Pericardium fibroblast (primary cell): ENCODE measurements around the gene MTO1. TPM values are rescaled to one million over a fixed set of nuclear protein-coding genes. Genes with fewer than 3 reads are reported as not detected.

Experiments
- total RNA-seq: library from RNA; depleted of rRNA; stranded (reverse); fragments of >200 nt; gene quantifications from 2 replicates; pipeline ENCODE4 v1.2.3, GENCODE V29; 2015

Gene MTO1
- 18.3 and 23.7 TPM in 2 replicates for total RNA-seq

DNA sequence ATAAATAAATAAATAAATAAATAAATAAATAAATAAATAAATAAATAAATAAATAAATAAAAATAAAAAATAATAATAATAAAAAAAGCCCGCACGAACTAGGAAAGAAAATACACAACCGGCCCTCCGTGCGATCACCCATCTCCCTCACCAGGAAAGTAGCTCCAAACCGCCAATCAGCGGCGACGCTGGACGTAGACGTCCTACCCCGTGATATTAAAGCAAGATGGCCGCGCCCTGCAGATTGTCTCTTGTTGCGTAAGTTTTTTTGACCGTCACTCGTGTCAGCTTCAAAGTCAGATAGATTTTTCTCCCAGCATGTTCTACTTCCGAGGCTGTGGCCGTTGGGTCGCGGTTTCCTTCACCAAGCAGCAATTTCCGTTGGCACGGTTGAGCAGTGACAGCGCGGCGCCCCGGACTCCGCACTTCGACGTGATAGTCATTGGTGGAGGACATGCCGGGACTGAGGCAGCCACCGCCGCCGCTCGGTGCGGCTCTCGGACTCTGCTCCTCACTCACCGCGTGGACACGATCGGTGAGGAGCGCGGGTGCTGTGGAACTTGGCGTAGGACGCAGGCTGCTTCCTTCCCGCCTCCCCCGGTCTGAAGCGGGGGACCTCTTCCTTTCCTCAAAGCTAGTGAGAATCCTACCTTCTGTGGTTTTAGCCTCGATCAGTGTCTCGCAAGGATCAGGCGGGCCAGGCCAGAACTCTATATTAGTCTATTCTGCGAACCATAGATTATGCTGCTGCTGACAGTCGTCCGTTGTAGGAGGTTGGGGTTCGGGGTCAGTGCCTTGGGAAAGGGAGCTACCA lies at the start of gene MTO1:
Gene MTO1, plus strand, starts transcription at position 201 of the 814 bp plus-strand sequence. Its CDS starts 118 bp downstream, at position 319.

GRCh38 chr6:73452107-73452461 lies 9.5 kb upstream of the MTO1 start, which contains the start of gene CGAS:
CGAS (minus strand) TSS chr6:73452297; CDS start chr6:73452181, 116 bp downstream.

GRCh38 chr6:73520688-73521350 lies 59.3 kb downstream of the MTO1 start, which contains the start of gene EEF1A1:
EEF1A1 (minus strand) TSS chr6:73521032; CDS start chr6:73520026, 1,006 bp downstream.

Other genes with a start within 250 kb of the MTO1 start
- gene KHDC1L, start 236.2 kb upstream of the MTO1 start, total RNA-seq = not detected in 2 replicates
- 4.1 and 4.6 TPM in 2 replicates for gene KHDC1, start 198.5 kb upstream of the MTO1 start, total RNA-seq
- gene DPPA5, start 107.5 kb upstream of the MTO1 start, total RNA-seq = not detected in 2 replicates
- not detected in 2 replicates for gene KHDC3L, start 99.1 kb upstream of the MTO1 start, total RNA-seq
- gene OOEP, start 91.8 kb upstream of the MTO1 start, total RNA-seq = 0.23 TPM in 1 of 2 replicates, not detected in the other
- gene DDX43, start 66.9 kb upstream of the MTO1 start, total RNA-seq = 0.09 and 0.70 TPM in 2 replicates
- gene CGAS, start 9.4 kb upstream of the MTO1 start, total RNA-seq = 2.7 and 2.8 TPM in 2 replicates
- 14,994 and 19,753 TPM in 2 replicates for gene EEF1A1, start 59.3 kb downstream of the MTO1 start, total RNA-seq
- gene SLC17A5, start 192.3 kb downstream of the MTO1 start, total RNA-seq = 12.2 and 22.3 TPM in 2 replicates
- gene CD109, start 234.5 kb downstream of the MTO1 start, total RNA-seq = 16.6 and 35.7 TPM in 2 replicates